Loucy (cell line): ENCODE results near the gene CCZ1.
"Not testable (repeated sequence)": the region's sequence is repeated elsewhere in the genome, so short reads cannot be mapped to it uniquely, and the experiment has no call there.

Source experiments
- H2AFZ ChIP-seq: fragments of 200-600 bp; sonication (generic); 2 replicates; pipeline ENCODE4 v1.6.0; 2016; ENCODE audit warnings: antibody characterized with exemption, mild to moderate bottlenecking, low read length, moderate library complexity
- H3F3A ChIP-seq: fragments of 200-600 bp; 2 replicates; pipeline ENCODE4 v1.6.0; 2016; ENCODE audit warnings: antibody characterized with exemption, low read depth, mild to moderate bottlenecking
- H3K27me3 ChIP-seq: fragments of 200-600 bp; sonication (generic); 2 replicates; pipeline ENCODE4 v1.6.1; 2014; ENCODE audit warnings: low read length, mild to moderate bottlenecking; ENCODE audit not compliant: insufficient read depth, poor library complexity, severe bottlenecking
- H3K36me3 ChIP-seq: fragments of 200-600 bp; sonication (generic); 2 replicates; pipeline ENCODE4 v1.6.1; 2016; ENCODE audit warnings: low read length; ENCODE audit not compliant: insufficient read depth
- H3K4me1 ChIP-seq: fragments of 200-600 bp; sonication (generic); 2 replicates; pipeline ENCODE4 v1.5.1; 2014; ENCODE audit warnings: low read length, mild to moderate bottlenecking; ENCODE audit not compliant: insufficient read depth, poor library complexity, severe bottlenecking
- H3K4me2 ChIP-seq: fragments of 200-600 bp; sonication (generic); 2 replicates; pipeline ENCODE4 v1.6.0; 2014; ENCODE audit warnings: antibody characterized with exemption, low read length, low read depth, mild to moderate bottlenecking; ENCODE audit not compliant: poor library complexity, severe bottlenecking
- H3K4me3 ChIP-seq: fragments of 200-600 bp; sonication (generic); 2 replicates; pipeline ENCODE4 v1.5.1; 2014; ENCODE audit warnings: low read length, mild to moderate bottlenecking, mixed read lengths; ENCODE audit not compliant: poor library complexity, severe bottlenecking
- H3K79me2 ChIP-seq: fragments of 200-600 bp; sonication (generic); 2 replicates; pipeline ENCODE4 v1.6.1; 2014; ENCODE audit warnings: low read length; ENCODE audit not compliant: insufficient read depth
- H3K9ac ChIP-seq: fragments of 200-600 bp; sonication (generic); 2 replicates; pipeline ENCODE4 v1.6.0; 2014; ENCODE audit warnings: mild to moderate bottlenecking, low read depth, low read length, moderate library complexity; ENCODE audit not compliant: poor library complexity, severe bottlenecking
- H3K9me2 ChIP-seq: fragments of 200-600 bp; sonication (generic); replicated peaks from 2 replicates; pipeline ENCODE4 v1.6.1; 2016; ENCODE audit warnings: low read depth, low read length, mixed read lengths
- H3K9me3 ChIP-seq: fragments of 200-600 bp; sonication (generic); 2 replicates; pipeline ENCODE4 v1.6.1; 2014; ENCODE audit warnings: mild to moderate bottlenecking, antibody characterized with exemption, low read length, low read depth; ENCODE audit not compliant: insufficient read depth
- H4K20me1 ChIP-seq: fragments of 200-600 bp; sonication (generic); 2 replicates; pipeline ENCODE4 v1.6.0; 2014; ENCODE audit warnings: antibody characterized with exemption, low read length, mild to moderate bottlenecking; ENCODE audit not compliant: insufficient read depth, poor library complexity, severe bottlenecking

CCZ1 gene

GRCh38 chr7:5908835-5909234, 10.3 kb downstream of the CCZ1 start:
- H4K20me1 ChIP-seq, H3K36me3 ChIP-seq, H3K9ac ChIP-seq, H3F3A ChIP-seq, H2AFZ ChIP-seq, H3K79me2 ChIP-seq, H3K9me3 ChIP-seq, H3K4me2 ChIP-seq, H3K4me1 ChIP-seq, H3K27me3 ChIP-seq, H3K4me3 ChIP-seq, H3K9me2 ChIP-seq: not testable (repeated sequence)

GRCh38 chr7:5916529-5916928, 18.0 kb downstream of the CCZ1 start:
- not testable (repeated sequence) for H3K27me3 ChIP-seq, H4K20me1 ChIP-seq, H2AFZ ChIP-seq, H3K79me2 ChIP-seq, H3F3A ChIP-seq, H3K9me3 ChIP-seq, H3K9ac ChIP-seq, H3K4me1 ChIP-seq, H3K36me3 ChIP-seq, H3K4me2 ChIP-seq, H3K4me3 ChIP-seq, H3K9me2 ChIP-seq

- not testable (repeated sequence) for H3K9me3 ChIP-seq, H2AFZ ChIP-seq, H3K36me3 ChIP-seq, H3F3A ChIP-seq, H3K79me2 ChIP-seq, H3K27me3 ChIP-seq, H3K9me2 ChIP-seq, H3K4me3 ChIP-seq, H3K4me2 ChIP-seq, H3K9ac ChIP-seq, H4K20me1 ChIP-seq, H3K4me1 ChIP-seq
These were observed 25.6 kb downstream of the CCZ1 start for GRCh38 chr7:5924180-5924579.

- not testable (repeated sequence) for H4K20me1 ChIP-seq, H3K79me2 ChIP-seq, H3K4me2 ChIP-seq, H3K27me3 ChIP-seq, H2AFZ ChIP-seq, H3K36me3 ChIP-seq, H3K9ac ChIP-seq, H3F3A ChIP-seq, H3K9me3 ChIP-seq, H3K9me2 ChIP-seq, H3K4me1 ChIP-seq, H3K4me3 ChIP-seq
These were observed 26.1 kb downstream of the CCZ1 start for GRCh38 chr7:5924630-5925029.

- H3K79me2 ChIP-seq, H3K4me2 ChIP-seq, H3K27me3 ChIP-seq, H3K36me3 ChIP-seq, H3K4me1 ChIP-seq, H3F3A ChIP-seq, H4K20me1 ChIP-seq, H2AFZ ChIP-seq, H3K9me2 ChIP-seq, H3K4me3 ChIP-seq, H3K9ac ChIP-seq, H3K9me3 ChIP-seq: not testable (repeated sequence)
These were observed 27.8 kb downstream of the CCZ1 start for GRCh38 chr7:5926263-5926870.

- H3K9me3 ChIP-seq, H2AFZ ChIP-seq, H3K4me2 ChIP-seq, H3K9me2 ChIP-seq, H3K79me2 ChIP-seq, H3K4me1 ChIP-seq, H3K36me3 ChIP-seq, H3F3A ChIP-seq, H3K4me3 ChIP-seq, H3K9ac ChIP-seq, H4K20me1 ChIP-seq, H3K27me3 ChIP-seq: not testable (repeated sequence)
These were observed 31.8 kb downstream of the CCZ1 start for GRCh38 chr7:5930290-5930689.

- not testable (repeated sequence) for H3K9me2 ChIP-seq, H3K4me1 ChIP-seq, H3K9me3 ChIP-seq, H3K4me3 ChIP-seq, H4K20me1 ChIP-seq, H3F3A ChIP-seq, H3K4me2 ChIP-seq, H3K27me3 ChIP-seq, H2AFZ ChIP-seq, H3K79me2 ChIP-seq, H3K9ac ChIP-seq, H3K36me3 ChIP-seq
These were observed 32.7 kb downstream of the CCZ1 start for GRCh38 chr7:5931250-5931649.
